HCT116 (cell line): ENCODE data around the gene PCSK6. TPM values are rescaled to one million over a fixed set of nuclear protein-coding genes. Genes with fewer than 3 reads are reported as not detected.

Source experiments
- ATAC-seq: fragments of 200-7000 bp; cut with Tn5 transposase; 2 replicates; pipeline ENCODE4 v1.9.1; 2020; ENCODE audit warnings: mild to moderate bottlenecking, moderate library complexity
- BruUV-seq: library from RNA; stranded (reverse); fragments of 400-500 nt; replicated peaks from 2 replicates; lab custom pipeline; 2021; lab: Mats Ljungman, UMichigan
- CTCF ChIA-PET: fragments of 300-600 bp; sonication (Branson Sonifier 250); formaldehyde crosslinking; loops from one replicate; lab custom pipeline; 2021; ENCODE audit warnings: antibody characterized with exemption; lab: Charles Lee
- POLR2A ChIA-PET: fragments of 300-600, 350-600 bp; sonication (Branson Sonifier 250); formaldehyde crosslinking; loops from one replicate; lab custom pipeline; 2021; ENCODE audit warnings: antibody characterized with exemption; lab: Charles Lee
- RAD21 ChIA-PET, 2 experiments: fragments of 300-600 bp; sonication (Branson Sonifier 250); formaldehyde crosslinking; loops; one replicate each; lab custom pipeline; 2023; ENCODE audit warnings: low total read pairs in 2 of 2; ENCODE audit not compliant: uncharacterized antibody in 2 of 2, unreplicated experiment in 2 of 2, low non-redundant PET in 1 of 2; lab: Charles Lee
- DNase-seq: peaks from one replicate; pipeline ENCODE4 v3.0.0-alpha.2; 2010; ENCODE audit warnings: low read depth, low spot score
- H2AFZ ChIP-seq: fragments of 200-600 bp; shearing (Covaris generic), sonication (generic); 2 replicates; pipeline ENCODE4 v1.6.1; 2017; ENCODE audit warnings: low read depth, mixed run types, mixed read lengths, antibody characterized with exemption, low read length; ENCODE audit not compliant: poor library complexity, severe bottlenecking
- H3K27ac ChIP-seq: 2 replicates; pipeline ENCODE4 v1.5.1; 2012; ENCODE audit warnings: low read depth, low read length
- H3K27me3 ChIP-seq: fragments of 200-600 bp; sonication (generic); 2 replicates; pipeline ENCODE4 v1.6.1; 2016; ENCODE audit warnings: mixed run types, low read length, mixed read lengths; ENCODE audit not compliant: insufficient read depth
- H3K36me3 ChIP-seq, 2 experiments: fragments of 200-500 bp in 1 of 2; fragments of 200-600 bp in 1 of 2; sonication (Bioruptor generic) in 1 of 2; sonication (generic) in 1 of 2; 2 replicates each; pipeline versions ENCODE4 v1.5.1 to v1.6.1; 2014 to 2016; ENCODE audit warnings: low read length in 2 of 2, inconsistent platforms in 1 of 2, mixed read lengths in 1 of 2, mixed run types in 1 of 2; ENCODE audit not compliant: insufficient read depth in 2 of 2, control insufficient read depth in 1 of 2
- H3K4me1 ChIP-seq, 2 experiments: fragments of 200-600 bp in 1 of 2; sonication (generic) in 1 of 2; 2 replicates each; pipeline versions ENCODE4 v1.5.1 to v1.6.1; 2012 to 2017; ENCODE audit warnings: low read length in 2 of 2, inconsistent platforms in 1 of 2, mild to moderate bottlenecking in 1 of 2, mixed read lengths in 1 of 2, mixed run types in 1 of 2, moderate library complexity in 1 of 2; ENCODE audit not compliant: insufficient read depth in 2 of 2, control insufficient read depth in 1 of 2
- H3K4me2 ChIP-seq: fragments of 200-600 bp; sonication (generic); 2 replicates; pipeline ENCODE4 v1.6.1; 2017; ENCODE audit warnings: mixed run types, low read length, mixed read lengths
- H3K4me3 ChIP-seq, 2 experiments: fragments of 200-600 bp in 1 of 2; sonication (generic) in 1 of 2; replicated peaks in 1 of 2; 2 replicates each; pipeline ENCODE4 v1.5.1; 2011 to 2016; ENCODE audit warnings: low read length in 2 of 2, control low read depth in 1 of 2, low read depth in 1 of 2, mild to moderate bottlenecking in 1 of 2, mixed read lengths in 1 of 2, mixed run types in 1 of 2
- H3K79me2 ChIP-seq: fragments of 200-600 bp; sonication (generic); 2 replicates; pipeline ENCODE4 v1.6.1; 2017; ENCODE audit warnings: mild to moderate bottlenecking, mixed run types, low read length, moderate library complexity, mixed read lengths; ENCODE audit not compliant: insufficient read depth
- H3K9ac ChIP-seq: fragments of 200-600 bp; sonication (generic); 2 replicates; pipeline ENCODE4 v1.6.1; 2016; ENCODE audit warnings: low read length, mixed read lengths
- H3K9me2 ChIP-seq: fragments of 200-600 bp; sonication (generic), shearing (Covaris generic); 2 replicates; pipeline ENCODE4 v1.6.1; 2017; ENCODE audit warnings: mixed run types, mild to moderate bottlenecking, moderate library complexity; ENCODE audit not compliant: insufficient read depth
- H3K9me3 ChIP-seq, 2 experiments: fragments of 200-500 bp in 1 of 2; fragments of 200-600 bp in 1 of 2; sonication (Bioruptor generic) in 1 of 2; sonication (generic) in 1 of 2; 2 replicates each; pipeline ENCODE4 v1.6.1; 2014 to 2017; ENCODE audit warnings: low read length in 2 of 2, mixed read lengths in 2 of 2, inconsistent platforms in 1 of 2, low read depth in 1 of 2, mild to moderate bottlenecking in 1 of 2, mixed run types in 1 of 2, moderate library complexity in 1 of 2; ENCODE audit not compliant: control insufficient read depth in 1 of 2, insufficient read depth in 1 of 2
- H4K20me1 ChIP-seq: fragments of 200-600 bp; sonication (generic), shearing (Covaris generic); 2 replicates; pipeline ENCODE4 v1.6.1; 2017; ENCODE audit warnings: mixed run types, mild to moderate bottlenecking, moderate library complexity; ENCODE audit not compliant: insufficient read depth
- CBX3 ChIP-seq: IDR thresholded peaks from 2 replicates; pipeline ENCODE4 v1.6.1; 2012; ENCODE audit warnings: low read depth
- CEBPB ChIP-seq: IDR thresholded peaks from 2 replicates; pipeline ENCODE4 v1.6.1; 2012; ENCODE audit warnings: low read depth
- ELF1 ChIP-seq: IDR thresholded peaks from 2 replicates; pipeline ENCODE4 v1.6.1; 2012; ENCODE audit warnings: low read depth, borderline replicate concordance
- EZH2 ChIP-seq: fragments of 200-600 bp; sonication (generic); IDR thresholded peaks from 2 replicates; pipeline ENCODE4 v1.6.1; 2017; ENCODE audit warnings: antibody characterized with exemption, mixed run types
- EZH2phosphoT487 ChIP-seq: fragments of 200-600 bp; IDR thresholded peaks from 2 replicates; pipeline ENCODE4 v1.6.1; 2018; ENCODE audit warnings: antibody characterized with exemption, borderline replicate concordance
- JUND ChIP-seq: IDR thresholded peaks from 2 replicates; pipeline ENCODE4 v1.6.1; 2012
- RAD21 ChIP-seq: IDR thresholded peaks from 2 replicates; pipeline ENCODE4 v1.6.1; 2012; ENCODE audit warnings: low read depth, mild to moderate bottlenecking
- SIN3A ChIP-seq: IDR thresholded peaks from 2 replicates; pipeline ENCODE4 v1.6.1; 2012; ENCODE audit warnings: low read depth
- TCF7L2 ChIP-seq: IDR thresholded peaks from 2 replicates; pipeline ENCODE4 v1.7.0; 2011; ENCODE audit warnings: borderline replicate concordance, inconsistent platforms; ENCODE audit not compliant: insufficient read depth, insufficient read length; ENCODE audit errors: extremely low read depth
- YY1 ChIP-seq: IDR thresholded peaks from 2 replicates; pipeline ENCODE4 v1.6.1; 2011; ENCODE audit warnings: low read length, low read depth, moderate library complexity, mild to moderate bottlenecking; ENCODE audit not compliant: insufficient replicate concordance; ENCODE audit errors: extremely low read depth
- ZNF274 ChIP-seq: fragments of 200-500 bp; sonication (Bioruptor generic); IDR thresholded peaks from 2 replicates; pipeline ENCODE4 v1.6.1; 2014; ENCODE audit warnings: mild to moderate bottlenecking, low read depth, low read length, inconsistent platforms
- intact Hi-C: fragments of 100-400 bp; cut with micrococcal nuclease; formaldehyde crosslinking; loops from 2 replicates; pipeline ENCODE4 v1.10.0; 2022
- total RNA-seq: library from RNA; stranded (reverse); gene quantifications from one replicate; pipeline ENCODE4 v1.2.1, GENCODE V29; 2021; ENCODE audit not compliant: unreplicated experiment
- TF ChIP-seq, protein P1 (sequence below): IDR thresholded peaks from 2 replicates; pipeline ENCODE4 v1.6.1; 2012

Gene PCSK6
- total RNA-seq, 1 experiment from 2014 or later: 13.5 TPM

DNA sequence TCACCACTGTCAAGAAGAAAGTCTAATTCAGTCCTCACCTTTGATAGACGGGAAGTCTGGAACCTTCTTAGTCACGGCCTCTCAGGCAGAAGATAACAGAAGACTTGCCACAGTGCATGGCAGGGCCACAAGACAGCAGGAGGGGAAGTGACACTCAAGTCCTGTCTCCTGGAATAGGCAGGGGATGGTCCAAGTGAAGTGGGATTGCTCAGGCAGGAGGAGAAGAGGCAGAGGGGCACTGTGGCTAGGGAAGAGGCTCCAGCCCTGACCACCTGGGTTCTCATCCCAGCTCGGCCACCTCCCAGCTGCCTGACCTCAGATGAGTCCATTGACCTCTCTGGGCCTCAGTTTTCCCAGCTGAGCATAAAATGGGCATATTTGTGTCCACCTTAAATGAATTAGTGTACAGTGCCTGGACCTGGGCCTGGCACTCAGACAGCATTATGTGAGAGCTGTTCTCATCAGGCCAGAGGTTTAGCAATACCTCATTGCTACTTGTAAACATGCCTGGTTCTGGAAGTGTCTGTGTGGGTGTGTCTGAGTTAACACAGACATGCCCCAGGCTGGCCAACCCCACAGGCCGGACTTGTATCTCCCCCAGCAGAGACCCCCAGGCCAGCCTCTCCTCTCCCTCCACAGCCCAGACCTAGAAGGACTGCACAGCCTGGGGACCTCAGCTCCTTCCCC, 11.5 kb upstream of the PCSK6 start:
- DNase-seq (no peak), ATAC-seq (no peak)
- no peaks in the 10 kb centered on the region for H3K27me3 ChIP-seq
- RAD21 ChIA-PET: interaction anchor here in 1 of 2 experiments (1.3 kb wide), 1 partner anchor 166 kb away, joined by 3 read pairs; no protein-coding TSS in a partner anchor
- no peaks in the 10 kb centered on the region for H3K9me2 ChIP-seq
- H3K79me2 ChIP-seq: no peaks in the 10 kb centered on the region
- no peaks in the 10 kb centered on the region for H4K20me1 ChIP-seq
- H3K9ac ChIP-seq: no peak overlapping the region
- H3K9me3 ChIP-seq: no peaks in the 10 kb centered on the region
- TF ChIP-seq, protein P1, sequence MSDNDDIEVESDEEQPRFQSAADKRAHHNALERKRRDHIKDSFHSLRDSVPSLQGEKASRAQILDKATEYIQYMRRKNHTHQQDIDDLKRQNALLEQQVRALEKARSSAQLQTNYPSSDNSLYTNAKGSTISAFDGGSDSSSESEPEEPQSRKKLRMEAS: no peak
- TF ChIP-seq YY1: no peak
- no peak for TF ChIP-seq EZH2
- TF ChIP-seq RAD21: no peak
- no peak for TF ChIP-seq ZNF274
- no peak for TF ChIP-seq TCF7L2
- TF ChIP-seq CEBPB: no peak
- TF ChIP-seq JUND: no peak
- no peak for TF ChIP-seq EZH2phosphoT487
- no peak for TF ChIP-seq ELF1
- TF ChIP-seq SIN3A: no peak
- no peak for TF ChIP-seq CBX3
- intact Hi-C loops: loop anchor here (2.0 to 5.0 kb wide), 2 partner anchors 141 to 200 kb away; no protein-coding TSS in a partner anchor
- CTCF ChIA-PET: no interaction called here
- BruUV-seq: no TSS peak
- H3K4me3 ChIP-seq: no peak overlapping the region
- H2AFZ ChIP-seq: peak overlapping the region; percentile 94
- H3K4me1 ChIP-seq: peaks cover 0 to 12% of the 10 kb centered on the region in 2 experiments; a peak in 3 of 4 replicates
- no peak overlapping the region for H3K27ac ChIP-seq
- no peaks in the 10 kb centered on the region for H3K36me3 ChIP-seq
- peak overlapping the region; percentile 76 for H3K4me2 ChIP-seq
- POLR2A ChIA-PET: no interaction called here
